NCI-H446 treated with DMSO at 0.1 percent for 48 hours (cell line): ENCODE measurements around the gene MYPN.
A peak's percentile ranks its signal among the peaks of the same experiment; 100 is the strongest.
"Not testable (repeated sequence)": the region's sequence is repeated elsewhere in the genome, so short reads cannot be mapped to it uniquely, and the experiment has no call there.

Experiments used
- DNase-seq: peaks from one replicate; lab custom pipeline; 2025; lab: John Stamatoyannopoulos, UW

MYPN gene

DNA sequence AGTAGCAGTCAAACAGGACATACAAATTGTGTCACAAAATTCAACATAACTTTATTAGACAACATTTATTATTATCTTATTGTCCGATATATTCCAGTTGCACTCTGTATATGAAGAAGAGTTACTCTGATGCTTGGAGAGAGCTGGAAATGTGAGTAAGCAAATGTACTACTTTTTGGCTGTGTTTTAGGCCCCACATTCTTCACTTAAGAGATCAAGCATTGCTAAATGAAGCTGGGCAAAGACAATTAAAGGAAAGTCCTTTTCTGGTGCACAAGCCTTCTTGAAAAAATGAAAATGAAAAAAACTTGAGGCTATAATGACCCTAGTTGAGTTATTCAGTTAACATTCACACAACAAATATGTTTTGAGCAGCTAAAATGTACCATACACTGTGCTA lies 26.1 kb downstream of the MYPN start:
- DNase-seq = no peak

DNA sequence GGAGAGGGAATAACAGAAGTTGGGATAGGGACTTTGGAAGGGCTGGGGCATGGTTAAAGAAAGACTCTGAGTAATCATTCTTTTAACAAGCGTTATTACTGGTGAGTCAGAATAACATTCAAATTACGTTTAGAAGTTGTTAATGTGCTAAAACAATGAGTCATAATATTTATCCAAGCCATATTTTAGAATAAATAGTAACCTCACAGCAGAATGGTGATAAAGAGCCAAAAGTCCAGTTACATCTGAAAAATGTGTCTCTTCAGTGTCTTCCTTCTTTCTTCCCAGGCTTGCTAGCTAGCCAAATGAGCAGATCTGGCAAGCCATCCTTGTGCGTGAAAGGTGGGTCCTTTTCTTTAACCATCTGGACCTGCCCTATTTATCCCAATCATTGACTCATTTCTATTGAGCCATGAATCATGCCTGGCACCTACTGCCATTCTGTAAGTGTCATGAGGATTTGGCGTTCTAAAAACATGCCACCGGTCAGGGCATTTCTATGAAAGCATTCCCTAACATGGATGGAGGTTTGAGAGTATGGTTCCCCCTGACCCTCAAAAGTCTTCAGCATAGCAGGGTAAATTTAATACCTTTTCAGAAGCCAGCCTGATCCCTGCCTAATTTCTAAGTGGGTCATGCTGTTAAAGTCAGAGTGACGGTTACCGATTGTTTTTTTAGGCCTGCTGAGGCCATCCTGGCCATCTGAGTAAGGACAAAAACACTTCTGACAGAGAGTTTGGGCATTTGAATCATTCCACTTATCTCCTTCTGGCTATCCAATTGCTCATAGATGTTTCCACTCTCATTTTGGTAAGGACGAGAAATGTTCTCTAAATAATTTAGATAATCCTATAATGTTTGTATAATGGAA lies 26.9 kb downstream of the MYPN start:
- peak; percentile 57 for DNase-seq

DNA sequence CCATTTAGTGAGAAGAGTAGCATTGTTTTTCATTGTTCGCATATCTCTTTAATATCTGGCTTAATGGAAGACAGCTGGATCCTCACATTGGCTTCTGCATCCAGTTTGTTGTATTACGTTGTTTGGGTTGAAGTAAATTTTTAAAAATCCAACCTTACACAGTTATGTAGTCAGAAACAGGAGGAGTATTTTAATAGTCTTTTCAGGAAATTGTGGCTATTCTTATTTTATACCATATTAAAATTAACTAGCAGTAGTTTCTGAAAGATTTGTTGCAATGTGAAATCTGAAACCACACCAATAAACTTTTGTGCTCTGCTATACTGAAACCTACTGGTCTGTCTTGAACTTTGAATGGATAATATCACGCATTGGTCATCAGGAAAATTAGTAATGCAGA lies 27.9 kb downstream of the MYPN start:
- no peak for DNase-seq

DNA sequence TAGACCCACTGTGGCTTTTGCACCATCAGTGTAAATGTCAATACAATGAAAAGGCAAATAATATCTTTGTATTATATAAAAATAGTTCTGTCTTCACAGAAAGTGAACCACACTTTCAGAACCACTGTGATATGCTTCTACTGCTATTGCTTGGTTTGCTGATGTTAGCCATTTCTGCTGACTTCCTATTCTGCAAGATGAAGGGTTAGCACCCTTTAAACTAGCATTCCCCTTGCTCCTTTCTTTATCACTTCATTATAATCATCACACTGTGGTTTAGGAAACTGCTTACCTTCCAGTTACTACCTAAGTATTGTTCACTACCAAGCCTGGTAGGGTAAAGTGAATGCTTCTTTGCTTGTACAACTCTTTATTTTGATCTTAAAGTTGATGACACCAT lies 29.2 kb downstream of the MYPN start:
- DNase-seq = no peak

DNA sequence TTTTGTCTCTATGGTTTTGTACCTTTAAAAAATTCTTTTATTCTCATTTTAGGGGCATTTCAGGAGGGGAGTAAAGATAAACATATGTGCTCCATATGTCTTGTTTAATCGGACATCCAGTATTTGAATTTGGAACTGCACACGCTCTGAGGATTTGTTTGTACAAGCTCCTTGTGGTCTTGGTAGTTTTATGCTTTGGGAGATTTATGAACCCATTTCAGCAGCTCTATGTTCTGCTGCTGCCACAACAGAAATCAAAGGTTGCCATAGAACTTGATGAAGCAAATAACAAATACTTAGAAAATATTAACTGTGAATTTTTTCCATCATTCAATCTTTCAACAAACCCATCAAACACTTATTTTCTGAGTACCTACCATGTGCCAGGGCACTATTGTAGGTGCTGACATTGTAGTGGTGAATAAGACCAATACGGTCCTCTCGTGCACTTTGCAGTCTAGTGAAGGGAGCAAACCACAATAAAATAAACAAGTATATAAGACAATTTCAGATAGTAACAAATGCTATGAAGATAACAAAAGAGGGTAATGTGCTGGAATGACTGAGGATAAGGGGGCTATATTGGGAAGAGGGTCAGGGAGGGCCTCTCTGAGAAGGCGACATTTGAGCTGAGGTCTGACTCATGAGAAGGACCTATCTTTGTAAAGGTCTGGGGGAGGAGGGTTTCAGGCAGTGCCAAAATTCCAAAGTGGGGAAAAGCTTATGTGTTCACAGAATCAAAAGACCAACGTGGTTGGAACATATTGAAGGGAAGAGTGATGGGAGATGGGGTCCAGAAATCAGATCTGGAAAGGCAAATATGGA lies 30.4 kb downstream of the MYPN start:
- no peak for DNase-seq

DNA sequence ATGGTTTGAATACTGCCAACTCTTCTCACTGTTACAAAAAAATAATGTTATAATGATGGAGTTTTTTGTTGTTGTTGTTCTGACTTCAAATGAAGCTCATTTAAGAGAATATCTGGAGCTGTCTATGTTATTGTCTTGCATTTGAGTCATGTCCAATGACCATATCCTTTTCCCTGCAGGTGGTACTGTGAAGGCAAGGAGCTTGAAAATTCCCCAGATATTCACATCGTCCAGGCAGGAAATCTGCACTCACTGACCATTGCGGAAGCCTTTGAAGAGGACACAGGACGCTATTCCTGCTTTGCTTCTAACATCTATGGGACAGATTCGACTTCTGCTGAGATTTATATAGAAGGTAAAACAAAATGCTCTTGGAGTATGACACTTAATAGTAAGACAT lies 33.5 kb downstream of the MYPN start:
- no peak for DNase-seq

DNA sequence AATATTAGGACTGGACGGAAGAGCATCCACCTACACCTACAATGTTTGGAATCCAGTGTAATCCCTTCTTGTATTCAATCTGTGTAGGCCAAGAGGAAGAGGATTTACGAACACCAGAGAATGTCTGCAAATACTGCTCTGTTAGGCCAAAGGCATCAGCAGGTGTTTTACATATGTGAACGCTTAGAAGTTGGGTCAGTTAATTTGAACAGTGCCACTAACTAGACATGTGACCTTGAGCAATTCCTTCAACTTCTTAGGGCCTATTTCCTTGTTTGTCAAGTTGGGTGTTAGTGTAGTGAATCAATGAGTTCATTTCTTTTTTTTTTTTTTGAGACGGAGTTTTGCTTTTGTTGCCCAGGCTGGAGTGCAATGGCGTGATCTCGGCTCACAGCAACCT lies 35.4 kb downstream of the MYPN start:
- DNase-seq = no peak

DNA sequence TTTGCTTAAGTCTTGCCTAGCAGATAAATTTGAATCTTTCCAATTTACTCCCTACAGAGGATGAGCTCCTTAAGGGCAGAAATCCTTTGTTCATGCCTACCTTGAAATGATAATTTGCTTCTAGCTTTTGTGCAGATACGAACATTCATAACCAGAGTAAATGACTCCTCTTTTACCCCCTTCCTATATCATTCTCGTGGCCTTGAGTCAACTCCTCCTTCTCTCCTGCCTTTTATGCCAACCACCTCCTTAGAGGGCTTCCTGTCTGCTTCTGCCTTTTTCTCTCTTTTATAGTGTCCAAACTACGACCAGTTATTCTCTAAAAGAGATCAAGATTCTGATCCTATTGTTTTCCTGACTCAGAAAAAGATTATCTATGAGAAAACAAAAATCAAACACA lies 36.4 kb downstream of the MYPN start:
- no peak for DNase-seq

DNA sequence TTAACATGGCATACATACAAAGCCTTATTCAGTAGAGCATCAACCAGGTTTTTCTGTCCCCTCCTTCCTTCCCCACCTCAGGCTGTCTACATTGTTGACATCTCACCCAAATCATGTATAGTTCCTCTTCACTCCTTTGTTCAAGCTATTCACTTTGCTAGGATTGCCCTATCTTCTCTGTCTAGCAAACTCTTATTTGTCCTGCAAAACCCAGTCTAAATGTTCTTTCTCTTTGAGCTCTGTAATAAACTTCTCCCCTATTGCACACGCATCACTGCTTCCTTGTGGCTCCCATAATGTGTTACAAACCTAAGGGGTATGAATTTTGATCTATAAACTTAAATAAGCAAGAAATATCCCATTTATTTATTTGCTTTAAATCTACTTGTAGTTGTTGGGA lies 36.8 kb downstream of the MYPN start:
- no peak for DNase-seq

DNA sequence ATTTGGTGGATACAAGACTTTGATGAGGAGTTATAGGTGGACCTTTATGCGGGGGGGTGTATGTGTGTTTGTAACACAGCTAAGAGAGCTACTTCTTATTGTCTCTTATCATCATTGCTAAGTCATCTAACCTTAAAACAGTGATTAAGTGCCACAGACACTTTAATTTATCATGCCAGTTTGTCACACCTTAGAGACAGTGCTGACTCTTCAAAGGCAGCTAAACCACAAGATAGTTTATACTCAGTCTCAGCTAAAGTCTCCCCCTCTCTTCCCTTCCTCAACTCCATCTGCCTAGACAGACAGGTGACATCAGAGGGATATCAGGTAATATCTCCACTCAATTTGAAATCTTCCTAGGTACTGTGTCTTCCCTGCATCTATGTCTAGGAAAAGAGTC lies 42.2 kb downstream of the MYPN start:
- no peak for DNase-seq

DNA sequence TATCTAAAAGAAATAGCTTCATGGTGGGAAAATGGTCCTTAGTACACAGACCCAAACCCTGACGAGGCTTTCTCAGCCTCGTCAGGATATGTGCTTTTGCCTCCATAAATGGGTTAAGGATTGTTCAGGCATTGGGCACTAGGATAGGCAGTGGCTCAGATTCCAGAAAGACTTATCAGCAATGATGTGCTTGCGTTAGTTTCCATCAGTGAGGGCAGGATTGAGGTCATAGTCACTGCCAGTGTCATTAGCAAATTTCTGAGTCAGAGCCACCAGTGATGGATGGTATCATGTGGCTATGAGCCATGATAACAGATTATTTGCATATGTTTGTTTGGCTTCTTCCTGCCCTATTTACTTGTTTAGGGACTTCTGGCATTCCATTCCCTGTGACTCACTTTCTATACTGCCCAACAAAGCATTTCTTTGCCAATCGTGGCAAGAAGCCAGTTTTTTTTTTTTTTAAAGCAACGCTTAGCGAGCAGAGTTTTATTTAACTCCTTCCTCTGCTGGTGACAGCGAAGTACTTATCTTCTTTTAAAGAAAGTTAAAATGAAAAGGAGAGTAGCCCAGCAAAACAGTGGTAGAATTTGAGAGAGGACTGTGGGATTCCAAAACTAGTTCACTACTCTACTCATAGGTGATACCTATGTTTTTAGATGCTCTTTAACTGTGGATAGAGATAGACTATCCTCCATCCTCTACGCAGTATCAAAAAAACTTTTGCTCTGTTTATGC lies 44.4 kb downstream of the MYPN start:
- DNase-seq = peak; percentile 67

DNA sequence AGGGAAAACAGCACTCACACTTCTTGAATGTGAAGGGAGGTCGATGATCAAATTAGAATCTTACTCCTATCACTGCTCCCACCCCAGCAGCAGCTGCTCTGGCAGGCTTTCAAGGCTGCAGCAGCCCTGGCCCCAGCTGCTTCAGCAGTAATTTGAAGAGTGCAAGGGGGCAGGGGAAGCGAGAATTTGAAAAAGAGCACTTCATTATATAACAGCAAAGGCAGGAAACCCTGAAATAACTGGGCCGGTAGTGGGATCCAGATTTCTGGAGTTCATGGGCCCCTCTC lies 44.9 kb downstream of the MYPN start:
- DNase-seq = no peak

DNA sequence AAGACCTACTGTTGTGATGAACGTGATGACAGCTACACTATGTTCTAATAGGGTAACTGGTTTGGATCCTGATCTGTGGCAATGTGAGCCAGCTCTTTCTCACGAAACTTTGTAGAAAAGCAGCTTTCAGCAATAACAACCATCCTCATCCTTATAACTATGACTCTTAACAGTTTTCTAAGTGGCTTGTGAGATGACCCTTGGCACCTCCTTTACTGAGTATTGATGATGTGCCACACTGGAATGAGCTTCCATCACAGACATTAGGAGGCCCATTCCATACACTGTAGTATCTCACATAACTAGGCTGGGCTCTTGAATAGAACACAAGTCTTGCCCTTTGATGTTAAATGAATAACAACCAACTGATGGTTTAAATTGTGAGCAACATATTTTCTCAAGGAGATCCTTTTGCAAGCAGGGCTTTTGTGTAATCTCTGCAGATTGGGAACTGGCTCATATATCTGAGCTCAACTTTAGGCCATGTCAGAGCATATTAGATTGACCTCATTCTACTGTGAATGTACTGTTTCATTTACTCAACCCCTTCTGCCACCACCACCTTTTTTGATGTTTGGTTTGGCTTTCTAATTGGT lies 46.4 kb downstream of the MYPN start:
- DNase-seq = no peak

DNA sequence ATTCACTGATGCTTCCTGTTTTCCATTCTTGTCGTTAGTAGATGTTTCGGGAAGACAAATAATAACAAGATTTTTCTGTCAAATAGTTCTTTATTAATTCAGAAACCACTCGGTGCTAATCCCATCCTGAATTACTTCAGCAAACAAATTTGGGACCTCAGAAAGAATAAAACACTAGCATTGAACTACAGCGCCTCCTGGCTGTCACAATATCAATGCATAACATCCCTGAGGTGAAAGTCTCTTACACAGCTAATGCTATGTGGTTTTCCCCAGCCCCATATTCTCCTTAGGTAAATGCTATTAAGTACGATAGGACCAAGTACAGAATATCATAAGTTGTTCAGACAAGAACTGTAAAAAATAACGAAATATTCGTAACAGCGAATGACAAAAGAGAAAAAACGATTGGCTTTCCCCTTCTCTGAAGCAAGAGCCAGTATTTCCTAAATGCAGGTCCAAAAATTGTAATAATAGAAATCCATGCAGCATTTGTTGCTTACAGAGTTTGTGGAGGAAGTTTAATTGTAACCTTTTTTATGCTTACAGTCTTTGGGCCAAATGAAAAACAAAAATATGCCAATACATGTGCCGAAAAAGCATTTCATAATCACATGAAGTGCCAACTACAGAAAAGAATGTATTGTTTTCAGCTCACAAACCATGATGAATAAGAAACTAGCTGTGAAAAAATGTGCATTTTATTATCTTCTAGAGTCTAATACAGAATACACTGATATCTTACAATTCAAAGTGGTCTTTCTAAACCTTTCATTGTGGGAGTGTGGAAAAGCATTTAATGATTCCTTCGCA lies 47.3 kb downstream of the MYPN start:
- no peak for DNase-seq

DNA sequence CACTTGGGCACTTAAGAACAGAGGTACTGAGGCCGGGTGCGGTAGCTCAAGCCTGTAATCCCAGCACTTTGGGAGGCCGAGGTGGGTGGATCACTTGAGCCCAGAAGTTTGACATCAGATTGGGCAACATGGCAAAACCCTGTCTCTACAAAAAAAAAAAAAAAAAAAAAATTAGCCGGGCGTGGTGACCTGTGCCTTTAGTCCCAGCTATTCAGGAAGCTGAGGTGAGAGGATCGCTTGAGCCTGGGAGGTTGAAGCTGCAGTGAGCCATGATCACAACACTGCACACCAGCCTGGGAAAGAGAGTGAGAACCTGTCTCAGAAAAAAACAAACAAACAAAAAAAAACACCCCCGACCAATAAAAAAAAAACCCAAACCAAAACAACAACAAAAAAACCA lies 48.2 kb downstream of the MYPN start:
- not testable (repeated sequence) for DNase-seq

DNA sequence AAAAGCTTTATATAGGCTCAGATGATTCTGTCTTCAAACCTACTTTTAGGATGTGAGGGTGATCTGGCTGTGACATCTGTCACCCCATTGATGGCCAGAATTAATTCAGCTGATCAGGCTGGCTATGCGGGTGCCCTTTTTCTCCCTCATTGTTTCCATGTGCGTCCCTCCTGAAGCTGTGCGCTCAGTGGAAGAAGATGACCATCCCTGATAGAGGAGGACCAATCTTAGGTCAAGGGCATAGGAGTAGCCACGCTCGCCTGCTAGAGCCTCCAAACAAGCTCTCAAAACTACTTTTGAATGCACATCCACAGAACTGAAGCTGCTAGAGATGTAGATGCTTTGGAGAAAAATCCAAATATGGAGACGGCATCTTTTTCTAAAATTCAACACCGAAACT lies 48.7 kb downstream of the MYPN start:
- no peak for DNase-seq

DNA sequence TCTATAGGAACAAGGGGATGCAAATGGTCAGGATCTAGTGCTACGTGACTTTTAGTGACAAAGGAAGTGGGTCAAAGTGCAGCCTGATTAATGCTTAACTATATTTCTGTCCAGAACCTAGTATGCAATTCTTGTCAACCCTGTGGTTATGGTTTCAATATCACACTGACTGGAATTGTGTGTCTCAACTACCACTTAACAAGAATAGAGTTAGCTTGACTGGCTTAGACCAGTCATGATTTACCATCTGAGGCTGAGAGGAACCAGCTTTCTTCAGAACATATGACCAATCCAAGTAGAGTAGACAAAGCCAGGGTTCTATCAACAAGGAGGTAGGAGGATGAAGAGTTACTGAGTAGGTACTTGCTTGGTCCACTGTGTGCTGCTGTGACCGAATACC lies 54.4 kb downstream of the MYPN start:
- no peak for DNase-seq

DNA sequence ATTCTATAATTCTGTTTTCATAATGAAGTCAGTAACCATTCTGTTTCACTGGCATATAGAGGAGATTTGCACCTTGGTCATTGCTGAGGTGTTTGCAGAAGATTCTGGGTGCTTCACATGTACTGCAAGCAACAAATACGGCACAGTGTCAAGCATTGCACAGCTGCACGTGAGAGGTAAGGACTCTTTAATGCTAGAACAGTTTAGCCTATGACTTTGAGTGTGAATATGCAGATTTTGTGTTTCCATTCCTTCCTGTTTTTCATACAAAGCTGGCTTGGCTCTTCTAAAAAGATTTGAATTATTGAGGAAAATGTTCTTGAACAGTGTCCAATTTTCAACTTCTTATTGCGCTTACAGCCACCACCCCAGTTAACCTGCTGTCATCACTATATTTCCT lies 56.4 kb downstream of the MYPN start:
- DNase-seq = no peak

DNA sequence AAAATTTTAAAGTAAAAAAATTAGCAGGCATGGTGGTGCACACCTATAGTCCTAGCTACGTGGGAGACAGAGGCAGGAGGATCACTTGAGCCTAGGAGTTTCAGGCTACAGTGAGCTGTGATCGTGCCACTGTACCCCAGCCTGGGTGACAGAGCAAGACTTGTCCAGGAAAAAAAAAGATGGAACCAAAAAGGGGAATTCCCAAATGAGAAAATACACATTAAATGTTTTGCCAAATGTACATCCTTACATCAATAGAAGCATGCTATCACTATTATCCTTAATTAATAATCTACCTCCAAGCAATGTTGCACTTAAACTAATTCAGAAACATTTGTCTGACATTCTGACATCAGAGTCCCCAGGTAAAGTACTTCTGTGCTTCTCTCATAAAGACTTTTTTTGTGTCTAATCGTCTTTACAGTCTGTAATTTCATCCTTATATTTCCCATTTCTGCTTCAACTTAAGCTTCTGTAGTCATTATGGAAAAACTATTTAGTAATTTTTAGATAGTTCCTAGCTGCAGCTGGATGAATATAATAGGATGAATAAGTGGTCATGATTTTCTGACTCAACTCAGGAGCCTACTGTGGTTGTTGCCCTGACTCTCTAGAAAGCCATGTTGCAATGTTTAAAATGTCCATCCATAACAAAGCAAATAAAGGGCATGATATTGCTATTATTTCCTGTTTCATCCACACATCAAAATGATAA lies 57.7 kb downstream of the MYPN start:
- DNase-seq = no peak

DNA sequence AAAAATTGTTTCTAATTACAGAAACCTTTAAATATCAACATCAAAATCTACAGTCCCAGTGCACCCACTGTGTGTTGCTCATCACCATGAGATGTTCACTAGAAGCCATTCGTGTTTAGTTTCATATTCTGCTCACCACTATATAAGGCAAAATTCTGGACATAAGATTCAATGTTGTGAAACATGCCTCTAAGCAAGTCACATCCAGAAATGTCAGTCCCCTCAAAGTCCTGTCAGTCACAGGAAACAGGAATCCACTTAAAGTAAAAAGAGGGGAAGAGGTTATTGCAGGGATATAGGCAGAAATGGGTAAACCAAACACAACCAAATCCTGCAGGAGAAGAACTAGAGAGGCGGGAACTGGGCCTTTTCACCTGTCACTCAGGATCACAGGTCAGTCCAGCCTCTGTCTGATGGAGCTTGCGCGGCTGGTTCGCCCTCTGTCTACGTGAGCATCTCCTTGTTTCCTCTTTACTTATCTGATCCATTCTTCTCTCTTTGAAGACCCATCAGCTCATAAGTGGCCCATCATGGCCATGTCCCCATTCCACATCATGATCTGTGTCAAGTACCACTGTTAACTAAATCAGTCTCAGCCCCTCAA lies 58.4 kb downstream of the MYPN start:
- DNase-seq = no peak
